SIG-M5 treated with dmso at 0.1 percent for 504 hours (cell line): ENCODE data around the gene ZNF576.
"Not testable (repeated sequence)": the region's sequence is repeated elsewhere in the genome, so short reads cannot be mapped to it uniquely, and the experiment has no call there.

Experiments used
- DNase-seq: peaks from one replicate; lab custom pipeline; 2025; ENCODE audit not compliant: unreplicated experiment; lab: John Stamatoyannopoulos, UW

Gene ZNF576

GRCh38 chr19:43574424-43575155, 21.8 kb upstream of the ZNF576 start:
- no peak for DNase-seq

- peak; percentile 98 for DNase-seq
Measured at GRCh38 chr19:43575156-43575950, 21.0 kb upstream of the ZNF576 start, which contains the start of the genes PINLYP and XRCC1. PINLYP (plus strand) TSS chr19:43575801; CDS start chr19:43577192, 1,391 bp downstream. XRCC1 (minus strand) TSS chr19:43575527; CDS start chr19:43575458, 69 bp downstream.

GRCh38 chr19:43575955-43576878, 20.2 kb upstream of the ZNF576 start:
- peak; percentile 24 for DNase-seq

GRCh38 chr19:43578787-43579186, 17.6 kb upstream of the ZNF576 start:
- DNase-seq: no peak

GRCh38 chr19:43581467-43581866, 14.9 kb upstream of the ZNF576 start:
- no peak for DNase-seq

GRCh38 chr19:43582495-43582894, 13.9 kb upstream of the ZNF576 start:
- no peak for DNase-seq

- no peak for DNase-seq
Measured at GRCh38 chr19:43584484-43584883, 11.9 kb upstream of the ZNF576 start.

GRCh38 chr19:43586346-43586745, 10.0 kb upstream of the ZNF576 start:
- DNase-seq: no peak

- DNase-seq: not testable (repeated sequence)
Measured at GRCh38 chr19:43587029-43587428, 9.4 kb upstream of the ZNF576 start.

GRCh38 chr19:43589277-43589676, 7.1 kb upstream of the ZNF576 start:
- DNase-seq: no peak

GRCh38 chr19:43589678-43590077, 6.7 kb upstream of the ZNF576 start:
- DNase-seq: no peak

GRCh38 chr19:43591904-43592772, 4.3 kb upstream of the ZNF576 start:
- no peak for DNase-seq

GRCh38 chr19:43592800-43593350, 3.5 kb upstream of the ZNF576 start:
- no peak for DNase-seq

- DNase-seq: no peak
Measured at GRCh38 chr19:43594081-43594697, 2.2 kb upstream of the ZNF576 start.

GRCh38 chr19:43594710-43595604, 1.4 kb upstream of the ZNF576 start:
- DNase-seq: peak; percentile 47

GRCh38 chr19:43595605-43595998, 793 bp upstream of the ZNF576 start:
- no peak for DNase-seq

GRCh38 chr19:43596842-43597461, 557 bp downstream of the ZNF576 start:
- DNase-seq: no peak

- DNase-seq: no peak
Measured at GRCh38 chr19:43597876-43598275, 1.5 kb downstream of the ZNF576 start.
